Measurements from ENCODE around the gene CEACAM19. TPM values are rescaled to one million over a fixed set of nuclear protein-coding genes. Genes with fewer than 3 reads are reported as not detected.

Gene CEACAM19
- total RNA-seq: 2.4 and 6.3 TPM in 2 replicates

GRCh38 chr19:44671400-44671799 is at the start of gene CEACAM19:
Gene CEACAM19 (plus strand): TSS chr19:44671482. CDS start chr19:44671932, 450 bp downstream.

DNA sequence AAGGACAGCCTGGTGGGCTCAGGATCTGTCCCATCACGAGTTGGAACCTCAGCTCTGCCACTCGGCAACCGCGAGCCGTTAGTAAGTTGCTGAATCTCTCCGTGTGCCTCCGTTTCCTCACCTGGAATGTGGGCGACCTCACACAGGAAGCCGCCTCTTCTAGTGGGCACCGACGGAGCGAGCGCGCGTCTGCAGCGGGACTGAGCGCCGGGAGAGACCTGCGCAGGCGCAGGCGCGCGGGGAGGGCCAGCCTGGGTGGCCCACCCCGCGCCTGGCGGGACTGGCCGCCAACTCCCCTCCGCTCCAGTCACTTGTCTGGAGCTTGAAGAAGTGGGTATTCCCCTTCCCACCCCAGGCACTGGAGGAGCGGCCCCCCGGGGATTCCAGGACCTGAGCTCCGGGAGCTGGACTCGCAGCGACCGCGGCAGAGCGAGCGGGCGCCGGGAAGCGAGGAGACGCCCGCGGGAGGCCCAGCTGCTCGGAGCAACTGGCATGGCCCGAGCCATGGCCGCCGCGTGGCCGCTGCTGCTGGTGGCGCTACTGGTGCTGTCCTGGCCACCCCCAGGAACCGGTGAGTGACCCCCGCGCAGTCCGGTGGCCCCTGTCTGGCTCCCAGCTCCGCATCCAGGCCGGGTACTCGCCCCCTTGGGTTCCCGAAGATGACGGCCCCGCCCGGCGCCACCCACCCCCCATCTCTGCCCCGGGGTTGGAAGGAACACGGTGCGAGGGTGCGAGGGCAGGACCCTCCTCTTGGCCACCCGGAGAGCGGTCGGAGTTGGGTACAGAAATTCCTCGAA is 27.5 kb upstream of the CEACAM19 start, which contains the start of gene PVR:
Gene PVR, plus strand, starts transcription at position 306 of the 797 bp plus-strand sequence. Its CDS starts 187 bp downstream, at position 493.

DNA sequence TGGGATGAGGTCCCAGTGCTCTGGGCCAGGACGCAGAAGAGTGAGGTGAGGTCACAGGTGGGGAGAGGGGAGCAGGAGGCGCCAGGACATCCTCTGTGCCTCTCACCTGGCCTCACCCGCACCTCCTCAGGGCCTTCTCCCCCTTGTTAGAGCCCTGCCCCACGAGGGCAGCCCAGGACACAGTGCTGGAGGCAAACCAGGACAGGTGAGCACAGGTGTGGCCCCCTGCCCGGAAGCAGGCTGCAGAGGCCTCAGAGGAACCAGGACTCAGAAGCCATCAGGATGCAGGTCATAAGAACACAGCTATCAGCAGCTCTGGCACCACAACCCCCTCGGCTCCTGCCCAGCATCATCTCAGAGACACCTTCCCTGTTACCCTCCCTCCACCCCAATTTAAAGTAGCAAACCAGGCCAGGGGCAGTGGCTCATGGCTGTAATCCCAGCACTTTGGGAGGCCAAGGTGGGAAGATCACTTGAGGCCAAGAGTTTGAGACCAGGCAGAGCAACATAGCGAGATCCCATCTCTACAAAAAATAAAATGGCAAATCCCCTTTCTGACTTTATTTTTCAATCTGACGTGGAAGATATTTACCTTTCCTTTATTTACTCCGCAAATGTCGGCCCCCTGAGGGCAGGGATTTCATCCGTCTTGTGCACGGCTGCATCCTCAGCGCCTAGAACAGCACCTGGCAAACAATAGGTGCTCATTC is 27.4 kb downstream of the CEACAM19 start, which contains the start of gene CEACAM16:
Gene CEACAM16, plus strand, starts transcription at position 660 of the 710 bp plus-strand sequence. CDS start 2,306 bp downstream, outside the sequence.

Other genes with a start within 250 kb of the CEACAM19 start
- gene ZNF229, start 223.0 kb upstream of the CEACAM19 start, total RNA-seq: 15.4 and 18.9 TPM in 2 replicates
- gene ZNF180, start 171.0 kb upstream of the CEACAM19 start, total RNA-seq: 5.1 and 8.5 TPM in 2 replicates
- gene CEACAM20, start 141.8 kb upstream of the CEACAM19 start, total RNA-seq: not detected in 2 replicates
- gene IGSF23, start 57.9 kb upstream of the CEACAM19 start, total RNA-seq: not detected in 2 replicates
- gene PVR, start 27.6 kb upstream of the CEACAM19 start, total RNA-seq: 158 and 166 TPM in 2 replicates
- gene CEACAM16, start 27.7 kb downstream of the CEACAM19 start, total RNA-seq: not detected in 2 replicates
- 2.7 and 21.6 TPM in 2 replicates for gene BCL3, start 77.2 kb downstream of the CEACAM19 start, total RNA-seq
- 59.5 and 120 TPM in 2 replicates for gene CBLC, start 106.4 kb downstream of the CEACAM19 start, total RNA-seq
- 26.0 and 61.4 TPM in 2 replicates for gene BCAM, start 137.6 kb downstream of the CEACAM19 start, total RNA-seq
- gene NECTIN2, start 174.8 kb downstream of the CEACAM19 start, total RNA-seq: 49.9 and 65.4 TPM in 2 replicates
- 62.5 and 73.3 TPM in 2 replicates for gene TOMM40, start 219.8 kb downstream of the CEACAM19 start, total RNA-seq
- gene APOE, start 234.3 kb downstream of the CEACAM19 start, total RNA-seq: 27.3 and 227 TPM in 2 replicates
- gene APOC1, start 243.1 kb downstream of the CEACAM19 start, total RNA-seq: 0.43 TPM in 1 of 2 replicates, not detected in the other

Data from nasal cavity respiratory epithelium epithelial cell of viscerocranial mucosa (primary cell).